C4-2B (cell line): Measurements from ENCODE around the gene NUP98.
A peak's percentile ranks its signal among the peaks of the same experiment; 100 is the strongest.

Experiments used
- H3K27ac ChIP-seq: fragments of 450-650 bp; 2 replicates; pipeline ENCODE4 v1.5.1; 2017
- ZFX ChIP-seq: fragments of 450-650 bp; IDR thresholded peaks from 2 replicates; pipeline ENCODE4 v1.6.1; 2017
- TF ChIP-seq, protein P1 (sequence below): fragments of 450-650 bp; conservative IDR thresholded peaks from 2 replicates; pipeline ENCODE4 v1.5.1; 2017; ENCODE audit warnings: mild to moderate bottlenecking

NUP98 gene

DNA sequence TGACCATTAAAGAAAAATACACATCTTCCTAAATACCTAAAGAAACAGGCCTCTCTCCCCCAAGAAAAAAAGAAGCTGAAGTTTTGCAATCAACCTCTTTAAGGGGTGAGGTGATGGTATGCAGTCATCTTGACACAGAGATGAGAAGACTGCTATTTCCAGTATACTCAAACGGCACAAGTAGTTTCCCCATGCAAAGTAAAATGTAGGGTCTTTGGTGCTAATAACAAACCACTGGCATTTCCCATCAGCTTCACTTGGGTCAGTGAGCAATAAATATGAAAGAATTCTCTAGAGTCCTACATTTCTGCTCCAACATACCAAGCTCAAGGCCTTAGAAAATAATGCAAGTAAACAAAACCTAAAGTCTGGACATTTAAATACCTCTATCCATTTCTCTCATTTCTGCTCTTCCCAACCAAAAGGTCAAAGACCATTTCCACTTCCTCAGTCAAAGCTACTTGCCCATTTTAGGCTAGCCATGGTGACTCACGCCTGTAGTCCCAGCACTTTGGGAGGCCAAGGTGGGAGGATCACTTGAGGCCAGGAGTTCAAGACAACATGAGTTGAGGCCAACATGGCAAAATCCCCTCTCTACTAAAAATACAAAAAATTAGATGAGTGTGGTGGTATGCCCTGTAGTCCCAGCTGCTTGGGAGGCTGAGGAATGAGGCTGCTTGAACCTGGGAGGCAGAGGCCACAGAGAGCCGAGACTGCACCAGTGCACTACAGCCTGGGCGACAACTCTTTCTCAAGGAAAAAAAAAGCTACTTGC lies 86.7 kb downstream of the NUP98 start:
- TF ChIP-seq, protein P1, sequence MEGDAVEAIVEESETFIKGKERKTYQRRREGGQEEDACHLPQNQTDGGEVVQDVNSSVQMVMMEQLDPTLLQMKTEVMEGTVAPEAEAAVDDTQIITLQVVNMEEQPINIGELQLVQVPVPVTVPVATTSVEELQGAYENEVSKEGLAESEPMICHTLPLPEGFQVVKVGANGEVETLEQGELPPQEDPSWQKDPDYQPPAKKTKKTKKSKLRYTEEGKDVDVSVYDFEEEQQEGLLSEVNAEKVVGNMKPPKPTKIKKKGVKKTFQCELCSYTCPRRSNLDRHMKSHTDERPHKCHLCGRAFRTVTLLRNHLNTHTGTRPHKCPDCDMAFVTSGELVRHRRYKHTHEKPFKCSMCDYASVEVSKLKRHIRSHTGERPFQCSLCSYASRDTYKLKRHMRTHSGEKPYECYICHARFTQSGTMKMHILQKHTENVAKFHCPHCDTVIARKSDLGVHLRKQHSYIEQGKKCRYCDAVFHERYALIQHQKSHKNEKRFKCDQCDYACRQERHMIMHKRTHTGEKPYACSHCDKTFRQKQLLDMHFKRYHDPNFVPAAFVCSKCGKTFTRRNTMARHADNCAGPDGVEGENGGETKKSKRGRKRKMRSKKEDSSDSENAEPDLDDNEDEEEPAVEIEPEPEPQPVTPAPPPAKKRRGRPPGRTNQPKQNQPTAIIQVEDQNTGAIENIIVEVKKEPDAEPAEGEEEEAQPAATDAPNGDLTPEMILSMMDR, result no peak
- TF ChIP-seq ZFX, result no peak
- no peak overlapping the region for H3K27ac ChIP-seq

DNA sequence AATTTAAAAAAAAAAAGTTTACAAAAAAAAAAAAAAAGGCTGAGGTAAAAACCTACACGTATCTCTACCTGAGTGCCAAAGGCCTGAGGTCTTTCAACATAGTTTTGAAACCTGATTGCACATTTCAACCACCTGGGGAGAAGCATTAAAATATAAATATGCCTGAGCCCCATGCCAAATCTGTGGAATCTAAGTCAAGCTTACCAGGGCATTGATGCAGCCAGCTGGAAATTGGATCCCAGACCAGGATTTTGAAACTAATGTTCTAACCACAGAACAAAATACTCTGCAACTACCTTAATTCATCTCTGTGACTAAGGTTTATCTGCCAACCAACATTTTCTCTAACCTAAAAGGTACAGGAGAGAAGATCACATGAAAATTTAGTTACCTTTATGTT lies 87.4 kb downstream of the NUP98 start:
- H3K27ac ChIP-seq, result no peak overlapping the region
- TF ChIP-seq, protein P1, result no peak
- no peak for TF ChIP-seq ZFX

GRCh38 chr11:3707176-3707575 lies 90.2 kb downstream of the NUP98 start:
- no peak for TF ChIP-seq ZFX
- TF ChIP-seq, protein P1, result no peak
- H3K27ac ChIP-seq, result no peak overlapping the region

DNA sequence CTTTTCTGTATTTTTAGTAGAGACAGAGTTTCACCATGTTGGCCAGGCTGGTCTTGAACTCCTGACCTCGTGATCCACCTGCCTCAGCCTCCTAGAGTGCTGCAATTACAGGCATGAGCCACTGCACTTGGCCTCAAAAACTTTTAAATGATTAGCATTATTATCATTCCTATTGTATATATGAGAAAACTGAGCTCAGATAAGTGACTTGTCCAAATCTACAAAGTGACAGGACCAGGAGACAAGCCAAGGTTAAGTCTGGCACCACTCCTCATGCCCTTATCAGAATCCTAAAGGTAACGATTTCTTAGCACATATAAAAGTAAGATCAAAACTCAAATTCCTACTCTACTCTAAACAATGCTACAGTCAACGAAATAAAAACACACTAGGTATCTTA lies 94.0 kb downstream of the NUP98 start:
- H3K27ac ChIP-seq, result no peak overlapping the region
- TF ChIP-seq, protein P1, result no peak

GRCh38 chr11:3700910-3701309 lies 96.4 kb downstream of the NUP98 start:
- no peak overlapping the region; the same call in 1 of the 2 replicates for H3K27ac ChIP-seq
- TF ChIP-seq, protein P1, result no peak
- TF ChIP-seq ZFX, result no peak

- peak overlapping the region; percentile 67 for H3K27ac ChIP-seq
- TF ChIP-seq ZFX, result no peak
- TF ChIP-seq, protein P1, result no peak
These were observed 96.9 kb downstream of the NUP98 start for GRCh38 chr11:3700410-3700809.

DNA sequence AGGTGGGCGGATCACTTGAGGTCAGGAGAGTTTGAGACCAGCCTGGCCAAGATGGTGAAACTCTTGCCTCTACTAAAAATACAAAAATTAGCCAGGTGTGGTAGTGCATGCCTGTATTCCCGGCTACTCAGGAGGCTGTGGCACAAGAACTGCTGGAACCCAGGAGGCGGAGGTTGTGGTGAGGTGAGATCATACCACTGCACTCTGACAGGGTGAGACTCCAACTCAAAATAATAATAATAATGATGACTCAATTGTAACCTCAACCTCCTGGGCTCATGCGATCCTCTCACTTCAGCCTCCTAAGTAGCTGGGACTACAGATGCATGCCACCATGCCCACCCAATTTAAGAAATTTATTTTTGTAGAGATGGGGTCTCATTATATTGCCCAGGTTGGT lies 110.6 kb downstream of the NUP98 start:
- no peak overlapping the region for H3K27ac ChIP-seq
- TF ChIP-seq ZFX, result no peak
- TF ChIP-seq, protein P1, result no peak
